Measurements from ENCODE around the gene CNIH2. TPM values are rescaled to one million over a fixed set of nuclear protein-coding genes. Genes with fewer than 3 reads are reported as not detected.
"Not testable (repeated sequence)": the region's sequence is repeated elsewhere in the genome, so short reads cannot be mapped to it uniquely, and the experiment has no call there.

The CNIH2 gene
- polyA plus RNA-seq, 1 experiment, result 1.2 TPM

DNA sequence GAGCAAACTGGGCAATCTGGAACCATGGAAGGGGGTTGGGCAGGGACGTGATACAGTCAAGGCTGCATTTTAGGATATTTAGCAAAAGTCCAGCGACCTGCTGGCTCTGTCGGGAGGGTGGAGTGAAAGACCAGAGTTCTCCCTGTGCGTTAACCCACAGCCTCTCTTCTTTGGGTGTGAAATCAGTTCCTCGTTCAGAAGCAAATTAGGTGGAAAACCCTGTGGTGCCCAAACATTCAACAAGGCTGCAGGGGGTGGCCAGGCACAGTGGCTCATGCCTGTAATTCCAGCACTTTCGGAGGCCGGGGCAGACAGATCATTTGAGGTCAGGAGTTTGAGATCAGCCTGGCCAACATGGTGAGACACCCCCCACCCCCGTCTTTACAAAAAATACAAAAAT lies 19.6 kb downstream of the CNIH2 start:
- Histone ChIP-seq H3K27me3 (ENCODE audit: control insufficient read depth, insufficient read depth, low read length) (peaks cover 14% of the 10 kb centered on the region), H3K36me3 (ENCODE audit: control insufficient read depth, insufficient read depth, low read length) (no peaks in the 10 kb centered on the region), H3K4me3 (ENCODE audit: low read depth, low read length) (no peak overlapping the region)
- TF ChIP-seq, protein P1, sequence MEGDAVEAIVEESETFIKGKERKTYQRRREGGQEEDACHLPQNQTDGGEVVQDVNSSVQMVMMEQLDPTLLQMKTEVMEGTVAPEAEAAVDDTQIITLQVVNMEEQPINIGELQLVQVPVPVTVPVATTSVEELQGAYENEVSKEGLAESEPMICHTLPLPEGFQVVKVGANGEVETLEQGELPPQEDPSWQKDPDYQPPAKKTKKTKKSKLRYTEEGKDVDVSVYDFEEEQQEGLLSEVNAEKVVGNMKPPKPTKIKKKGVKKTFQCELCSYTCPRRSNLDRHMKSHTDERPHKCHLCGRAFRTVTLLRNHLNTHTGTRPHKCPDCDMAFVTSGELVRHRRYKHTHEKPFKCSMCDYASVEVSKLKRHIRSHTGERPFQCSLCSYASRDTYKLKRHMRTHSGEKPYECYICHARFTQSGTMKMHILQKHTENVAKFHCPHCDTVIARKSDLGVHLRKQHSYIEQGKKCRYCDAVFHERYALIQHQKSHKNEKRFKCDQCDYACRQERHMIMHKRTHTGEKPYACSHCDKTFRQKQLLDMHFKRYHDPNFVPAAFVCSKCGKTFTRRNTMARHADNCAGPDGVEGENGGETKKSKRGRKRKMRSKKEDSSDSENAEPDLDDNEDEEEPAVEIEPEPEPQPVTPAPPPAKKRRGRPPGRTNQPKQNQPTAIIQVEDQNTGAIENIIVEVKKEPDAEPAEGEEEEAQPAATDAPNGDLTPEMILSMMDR (IDR thresholded peaks at IDR 0.05; ENCODE audit: insufficient read depth, low read depth, low read length), result no peak
- POLR2A ChIA-PET, result interaction anchor here (0.5 kb wide), 1 partner anchor 8 kb away, joined by 3 read pairs; the partner anchor contains the start of gene YIF1A
- CTCF ChIA-PET, result interaction anchor here (0.9 to 2.1 kb wide), 5 partner anchors 11 to 91 kb away, joined by 3 to 14 read pairs (median 4); no protein-coding TSS in a partner anchor
- no peak for DNase-seq (ENCODE audit: low read depth)

DNA sequence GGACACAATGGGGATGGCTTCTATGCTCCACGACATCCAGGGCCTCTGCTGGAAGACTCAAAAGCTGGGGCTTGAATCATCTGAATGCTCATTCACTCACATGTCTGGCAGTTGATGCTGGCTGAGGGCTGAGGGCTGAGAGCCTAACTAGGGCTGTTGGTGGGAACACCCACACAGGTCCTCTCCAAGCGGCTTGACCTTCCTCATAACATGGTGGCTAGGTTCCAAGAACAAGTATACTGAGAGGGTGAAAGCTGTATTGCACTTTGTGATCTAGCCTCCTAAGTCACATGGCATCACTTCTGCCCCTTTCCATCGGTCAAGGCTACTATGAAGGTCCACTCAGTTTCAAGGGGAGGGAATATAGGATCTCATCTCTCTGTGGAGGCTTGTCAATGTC lies 21.2 kb downstream of the CNIH2 start:
- peaks cover 2% of the 10 kb centered on the region for H3K27me3 ChIP-seq (ENCODE audit: control insufficient read depth, insufficient read depth, low read length)
- ChIA-PET CTCF (interaction anchor here (1.1 to 2.3 kb wide), 3 partner anchors 9 to 108 kb away, joined by 3 to 10 read pairs (median 3); no protein-coding TSS in a partner anchor), POLR2A (no interaction called here)
- no peak for DNase-seq (ENCODE audit: low read depth)
- no peak overlapping the region for H3K4me3 ChIP-seq (ENCODE audit: low read depth, low read length)
- H3K36me3 ChIP-seq (ENCODE audit: control insufficient read depth, insufficient read depth, low read length), result no peaks in the 10 kb centered on the region
- TF ChIP-seq, protein P1 (IDR thresholded peaks at IDR 0.05; ENCODE audit: insufficient read depth, low read depth, low read length), result no peak

DNA sequence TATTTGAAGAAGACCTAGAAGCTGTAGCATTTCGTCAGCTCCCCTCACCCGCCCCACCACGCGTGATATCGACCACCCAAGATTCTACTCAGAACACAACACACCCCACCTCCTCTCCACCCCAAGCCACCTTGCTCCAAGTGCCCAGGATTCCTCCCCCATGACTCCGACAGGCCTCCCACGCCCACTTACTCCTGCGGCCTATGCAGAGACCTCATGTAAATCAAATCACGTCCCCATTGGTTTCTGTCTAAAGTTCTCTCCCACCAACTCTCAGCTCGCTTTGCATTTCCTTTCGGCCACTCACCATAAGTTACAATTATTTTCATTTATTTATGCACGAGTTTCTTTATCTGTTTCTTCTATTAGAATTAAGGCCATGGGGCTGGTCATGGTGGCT lies 24.7 kb downstream of the CNIH2 start:
- DNase-seq (ENCODE audit: low read depth), result no peak
- Histone ChIP-seq H3K36me3 (ENCODE audit: control insufficient read depth, insufficient read depth, low read length) (no peaks in the 10 kb centered on the region), H3K27me3 (ENCODE audit: control insufficient read depth, insufficient read depth, low read length) (peaks cover 3% of the 10 kb centered on the region), H3K4me3 (ENCODE audit: low read depth, low read length) (no peak overlapping the region)
- POLR2A ChIA-PET, result no interaction called here
- CTCF ChIA-PET, result interaction anchor here (0.5 to 1.8 kb wide), 3 partner anchors 9 to 106 kb away, joined by 3 to 13 read pairs (median 3); no protein-coding TSS in a partner anchor
- TF ChIP-seq, protein P1 (IDR thresholded peaks at IDR 0.05; ENCODE audit: insufficient read depth, low read depth, low read length), result no peak

DNA sequence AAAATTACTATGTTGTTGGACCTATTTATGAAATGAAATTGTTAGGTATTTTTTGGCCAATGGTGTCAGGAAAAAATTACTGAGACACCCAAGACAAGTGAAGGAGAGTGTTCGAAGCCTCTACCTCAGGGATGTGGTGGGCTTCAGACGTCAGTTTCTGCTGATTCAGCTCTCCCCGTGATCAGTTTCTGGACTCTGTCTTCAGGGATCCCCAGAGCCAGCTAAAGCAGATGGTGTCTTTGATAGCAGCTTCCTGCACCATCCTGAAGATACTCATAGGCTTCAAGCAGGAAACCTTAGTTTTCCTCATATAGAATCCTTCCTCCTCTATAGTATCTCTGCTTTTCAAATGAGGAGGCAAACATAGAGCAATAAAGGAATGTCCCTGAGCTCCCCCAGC lies 31.5 kb downstream of the CNIH2 start:
- no peaks in the 10 kb centered on the region for H3K36me3 ChIP-seq (ENCODE audit: control insufficient read depth, insufficient read depth, low read length)
- ChIA-PET CTCF (interaction anchor here (1.2 to 11.3 kb wide), 5 partner anchors 13 to 78 kb away, joined by 4 to 201 read pairs (median 81); partner anchors contain the start of genes BRMS1 and RIN1), POLR2A (interaction anchor here (0.6 kb wide), 1 partner anchor 26 kb away, joined by 5 read pairs; no protein-coding TSS in a partner anchor)
- no peak for DNase-seq (ENCODE audit: low read depth)
- H3K4me3 ChIP-seq (ENCODE audit: low read depth, low read length), result no peak overlapping the region
- peaks cover 3% of the 10 kb centered on the region; the same call in 1 of the 2 replicates for H3K27me3 ChIP-seq (ENCODE audit: control insufficient read depth, insufficient read depth, low read length)
- TF ChIP-seq, protein P1 (IDR thresholded peaks at IDR 0.05; ENCODE audit: insufficient read depth, low read depth, low read length), result no peak

DNA sequence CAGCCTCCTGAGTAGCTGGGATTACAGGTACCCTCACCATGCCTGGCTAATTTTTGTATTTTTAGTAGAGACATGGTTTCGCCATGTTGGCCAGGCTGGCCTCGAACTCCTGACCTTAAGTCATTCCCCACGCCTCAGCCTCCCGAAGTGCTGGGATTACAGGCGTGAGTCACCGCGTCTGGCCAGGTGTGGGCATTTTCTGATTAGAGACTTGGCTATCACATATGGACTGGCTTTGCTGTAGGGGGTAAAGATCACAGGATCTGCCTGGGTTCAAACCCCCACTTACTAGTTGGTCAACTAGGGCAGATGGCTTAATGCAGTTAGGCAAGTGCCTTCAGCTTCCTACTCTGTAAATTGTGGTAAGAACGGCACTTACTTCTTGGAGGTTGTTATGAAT lies 32.3 kb downstream of the CNIH2 start:
- TF ChIP-seq, protein P1 (IDR thresholded peaks at IDR 0.05; ENCODE audit: insufficient read depth, low read depth, low read length), result no peak
- no peak for DNase-seq (ENCODE audit: low read depth)
- H3K4me3 ChIP-seq (ENCODE audit: low read depth, low read length), result no peak overlapping the region
- H3K27me3 ChIP-seq (ENCODE audit: control insufficient read depth, insufficient read depth, low read length), result peaks cover 3% of the 10 kb centered on the region; the same call in 1 of the 2 replicates
- H3K36me3 ChIP-seq (ENCODE audit: control insufficient read depth, insufficient read depth, low read length), result no peaks in the 10 kb centered on the region
- POLR2A ChIA-PET, result interaction anchor here (0.6 to 1.3 kb wide), 2 partner anchors 22 to 27 kb away, joined by 3 to 5 read pairs; partner anchors contain the start of gene YIF1A
- CTCF ChIA-PET, result interaction anchor here (1.2 to 11.3 kb wide), 6 partner anchors 16 to 77 kb away, joined by 4 to 201 read pairs (median 58); partner anchors contain the start of genes B4GAT1, BRMS1, RIN1 and TMEM151A

DNA sequence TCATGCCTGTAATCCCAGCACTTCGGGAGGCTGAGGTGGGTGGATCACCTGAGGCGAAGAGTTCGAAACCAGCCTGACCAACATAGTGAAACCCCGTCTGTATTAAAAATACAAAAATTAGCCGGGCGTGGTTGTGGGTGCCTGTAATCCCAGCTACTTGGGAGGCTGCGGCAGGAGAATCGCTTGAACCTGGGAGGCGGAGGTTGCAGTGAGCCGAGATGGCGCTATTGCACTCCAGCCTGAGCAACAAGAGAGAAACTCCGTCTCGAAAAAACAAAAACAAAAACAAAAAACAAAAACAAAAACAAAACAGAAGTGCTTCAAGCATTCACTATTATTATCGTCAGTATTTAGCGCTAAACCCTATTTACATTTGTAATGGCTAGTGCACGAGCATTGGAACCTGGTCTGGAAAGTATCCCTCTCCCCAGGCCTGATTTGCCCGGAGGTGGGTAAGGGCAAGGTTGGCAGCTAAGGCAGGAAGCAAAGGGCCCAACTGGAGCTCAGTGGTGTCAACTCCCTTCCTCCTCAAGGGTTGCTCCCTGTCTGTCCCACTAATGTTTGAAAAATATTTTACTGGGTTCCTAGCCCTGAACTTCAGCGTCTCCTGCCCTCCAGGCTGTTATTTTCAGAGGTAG lies 32.9 kb downstream of the CNIH2 start:
- DNase-seq (ENCODE audit: low read depth); H3K27me3 ChIP-seq (ENCODE audit: control insufficient read depth, insufficient read depth, low read length); H3K4me3 ChIP-seq (ENCODE audit: low read depth, low read length); H3K36me3 ChIP-seq (ENCODE audit: control insufficient read depth, insufficient read depth, low read length): not testable (repeated sequence)
- ChIA-PET CTCF (interaction anchor here (0.7 to 11.3 kb wide), 21 partner anchors 9 to 128 kb away, joined by 3 to 201 read pairs (median 8); partner anchors contain the start of genes B4GAT1, BRMS1, MRPL11 and NPAS4), POLR2A (interaction anchor here (1.2 to 3.8 kb wide), 5 partner anchors 14 to 75 kb away, joined by 3 to 34 read pairs (median 6); partner anchors contain the start of genes RIN1 and YIF1A)

All from BJ (cell line).